ENCODE data around the gene SRPK2. TPM values are rescaled to one million over a fixed set of nuclear protein-coding genes. Genes with fewer than 3 reads are reported as not detected.
"Not testable (repeated sequence)": the region's sequence is repeated elsewhere in the genome, so short reads cannot be mapped to it uniquely, and the experiment has no call there.

SRPK2 gene
- polyA plus RNA-seq (2013), result 35.8 TPM

DNA sequence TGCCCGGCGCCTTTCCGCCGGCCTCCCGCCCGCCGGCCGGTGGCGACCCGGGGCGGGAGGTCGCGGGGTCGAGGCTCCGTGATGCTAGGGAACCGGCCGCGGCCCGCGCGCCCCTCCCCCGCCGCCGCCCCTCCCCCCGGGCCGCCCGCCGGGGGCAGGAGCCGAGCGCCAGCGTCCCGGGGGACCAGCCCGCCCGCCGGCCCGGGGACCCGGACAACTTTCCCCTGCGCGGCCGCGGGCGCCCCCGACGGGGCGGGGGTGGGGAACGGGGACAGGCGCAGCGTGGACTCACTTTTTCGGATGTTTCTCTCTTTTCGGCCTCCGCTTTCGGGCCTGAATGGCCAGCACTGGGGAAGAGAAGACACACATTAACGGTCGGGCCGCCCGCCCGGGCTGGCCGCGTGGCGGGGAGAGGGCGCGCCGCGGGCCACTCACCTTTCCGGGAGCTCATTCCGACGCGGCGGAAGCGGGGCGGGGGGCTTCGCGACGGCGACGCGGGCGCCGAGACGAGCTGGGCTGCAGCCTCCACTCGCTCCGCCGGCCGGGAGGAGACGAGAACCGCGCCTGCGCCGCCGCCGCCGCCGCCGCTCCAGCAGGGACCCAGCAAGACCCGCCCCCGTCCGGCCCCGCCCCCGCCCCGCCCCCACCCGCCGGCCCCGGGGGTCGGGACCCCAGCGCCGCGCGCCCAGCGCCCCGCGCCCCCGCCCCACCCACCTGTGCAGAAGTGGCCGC is at the start of gene SRPK2:
Gene SRPK2, minus strand, starts transcription at position 566 of the 732 bp plus-strand sequence.
- Histone ChIP-seq H3K27ac (ENCODE audit: insufficient read depth in 1 of 2, low read depth in 1 of 2, low read length in 2 of 2, poor library complexity in 1 of 2, severe bottlenecking in 2 of 2) (peak within 1 kb of the TSS in 1 of 2 experiments; percentile 49), H3K27me3 (replicated peaks in 2 of 5; ENCODE audit: control insufficient read depth in 4 of 5, insufficient read depth in 5 of 5, low read length in 4 of 5) (no peaks in the 10 kb centered on the region), H3K4me1 (ENCODE audit: control extremely low read depth in 1 of 4, control insufficient read depth in 4 of 4, insufficient read depth in 4 of 4, low read length in 3 of 4) (peaks cover 5 to 11% (median 9%) of the 10 kb centered on the region in 4 experiments), H3K36me3 (ENCODE audit: control insufficient read depth in 4 of 4, insufficient read depth in 4 of 4, low read length in 3 of 4) (peaks cover 0 to 6% (median 0%) of the 10 kb centered on the region in 4 experiments), H3K9me3 (ENCODE audit: control extremely low read depth in 1 of 5, control insufficient read depth in 4 of 5, insufficient read depth in 2 of 5, low read depth in 1 of 5, low read length in 4 of 5) (no peaks in the 10 kb centered on the region), H3K4me3 (ENCODE audit: control insufficient read depth in 1 of 7, extremely low read depth in 1 of 7, insufficient read depth in 4 of 7, low read depth in 2 of 7, low read length in 6 of 7) (peak within 1 kb of the TSS; percentile 75 to 88 (median 85))
- ChIA-PET POLR2A (no interaction called here), CTCF (interaction anchor here (1.1 to 1.9 kb wide), 2 partner anchors 10 to 11 kb away, joined by 3 to 5 read pairs; no protein-coding TSS in a partner anchor)
- 0% methylated on average over 65 of the region's 113 CpGs for WGBS (ENCODE audit: insufficient coverage)
- peak; percentile 54 to 79 (median 57) for DNase-seq

DNA sequence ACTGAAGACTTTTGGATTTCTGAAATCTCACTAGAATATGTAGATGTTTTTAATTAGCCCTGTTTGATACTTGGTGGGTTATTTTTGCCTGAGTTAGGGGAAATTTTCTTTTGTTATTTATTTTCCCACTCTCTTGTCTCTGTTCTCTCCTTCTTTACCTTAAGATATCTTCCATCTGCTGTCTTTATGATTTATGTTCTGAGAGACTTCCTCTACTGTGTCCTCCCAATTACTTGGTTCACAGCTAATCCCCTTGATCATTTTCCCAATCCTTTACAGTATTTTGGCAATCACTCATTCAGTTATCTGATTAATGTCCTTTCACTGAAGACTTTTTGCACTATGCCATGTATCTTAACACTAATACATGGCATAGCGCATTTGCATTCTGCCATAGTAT is 49.5 kb upstream of the SRPK2 start:
- no peak overlapping the region for H3K27ac ChIP-seq (ENCODE audit: insufficient read depth in 1 of 2, low read depth in 1 of 2, low read length in 2 of 2, poor library complexity in 1 of 2, severe bottlenecking in 2 of 2)
- CTCF ChIA-PET, result no interaction called here
- POLR2A ChIA-PET, result no interaction called here
- H3K27me3 ChIP-seq (replicated peaks in 2 of 5; ENCODE audit: control insufficient read depth in 4 of 5, insufficient read depth in 5 of 5, low read length in 4 of 5), result no peaks in the 10 kb centered on the region
- no peaks in the 10 kb centered on the region for H3K4me1 ChIP-seq (ENCODE audit: control extremely low read depth in 1 of 4, control insufficient read depth in 4 of 4, insufficient read depth in 4 of 4, low read length in 3 of 4)
- H3K4me3 ChIP-seq (ENCODE audit: control insufficient read depth in 1 of 7, extremely low read depth in 1 of 7, insufficient read depth in 4 of 7, low read depth in 2 of 7, low read length in 6 of 7), result no peak overlapping the region
- 100% methylated on average over 1 of the region's 1 CpG for WGBS (ENCODE audit: insufficient coverage)
- no peak for DNase-seq
- H3K9me3 ChIP-seq (ENCODE audit: control extremely low read depth in 1 of 5, control insufficient read depth in 4 of 5, insufficient read depth in 2 of 5, low read depth in 1 of 5, low read length in 4 of 5), result peaks cover 0 to 1% (median 0%) of the 10 kb centered on the region in 5 experiments
- H3K36me3 ChIP-seq (ENCODE audit: control insufficient read depth in 4 of 4, insufficient read depth in 4 of 4, low read length in 3 of 4), result no peaks in the 10 kb centered on the region

DNA sequence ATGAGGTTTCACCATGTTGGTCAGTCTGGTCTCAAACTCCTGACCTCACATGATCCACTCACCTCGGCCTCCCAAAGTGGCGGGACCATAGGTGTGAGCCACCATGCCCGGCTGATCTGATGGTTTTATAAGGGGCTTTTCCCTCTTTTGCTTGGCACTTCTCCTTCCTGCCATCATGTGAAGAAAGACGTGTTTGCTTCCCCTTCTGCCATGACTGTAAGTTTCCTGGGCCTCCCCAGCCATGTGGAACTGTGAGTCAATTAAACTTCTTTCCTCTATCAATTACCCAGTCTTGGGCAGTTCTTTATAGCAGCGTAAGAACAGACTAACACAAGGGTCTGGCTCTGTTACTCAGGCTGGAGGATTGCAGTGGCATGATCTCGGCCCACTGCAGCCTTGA is 48.6 kb upstream of the SRPK2 start:
- WGBS (ENCODE audit: insufficient coverage), result 100% methylated on average over 2 of the region's 6 CpGs
- CTCF ChIA-PET, result not testable (repeated sequence)

DNA sequence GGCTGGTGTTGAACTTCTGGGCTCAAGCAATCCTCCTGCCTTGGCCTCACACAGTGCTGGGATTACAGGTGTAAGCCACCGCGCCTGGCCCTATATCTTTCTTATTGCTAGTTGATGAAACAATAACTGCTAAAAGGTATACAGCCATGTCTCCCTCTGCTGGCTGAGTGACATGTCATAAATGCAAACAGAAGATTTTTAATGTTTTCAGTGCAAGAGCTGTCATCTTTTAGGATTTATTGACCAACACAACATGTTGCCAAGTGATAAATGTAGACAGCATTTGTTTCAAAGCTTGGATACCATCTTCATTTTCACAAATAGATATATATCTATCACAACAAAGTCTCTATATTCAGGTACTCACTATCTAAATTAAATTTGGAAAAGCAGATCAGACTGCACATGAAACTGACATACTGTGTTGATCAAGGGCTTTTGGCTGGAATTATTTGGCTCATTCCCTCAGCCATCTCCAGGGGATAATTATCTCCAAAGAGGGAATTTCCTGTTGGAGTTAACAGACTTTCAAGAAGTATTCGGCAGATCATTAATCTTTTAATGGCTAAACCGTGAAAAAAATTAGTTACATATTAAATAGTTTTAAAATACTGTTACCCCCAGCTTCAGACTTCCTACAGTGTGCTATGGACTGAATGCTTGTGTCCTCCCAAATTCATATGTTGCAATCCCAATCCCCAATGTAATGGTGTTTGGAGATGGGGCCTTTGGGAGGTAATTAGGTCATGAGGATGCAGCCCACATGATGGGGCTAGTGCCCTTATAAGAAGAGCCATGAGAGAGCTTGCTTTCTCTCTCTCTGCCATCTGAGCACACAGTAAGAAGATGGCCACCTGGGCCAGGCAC is 41.3 kb upstream of the SRPK2 start:
- Histone ChIP-seq H3K27ac (ENCODE audit: insufficient read depth in 1 of 2, low read depth in 1 of 2, low read length in 2 of 2, poor library complexity in 1 of 2, severe bottlenecking in 2 of 2) (no peak overlapping the region), H3K4me1 (ENCODE audit: control extremely low read depth in 1 of 4, control insufficient read depth in 4 of 4, insufficient read depth in 4 of 4, low read length in 3 of 4) (no peaks in the 10 kb centered on the region), H3K27me3 (replicated peaks in 2 of 5; ENCODE audit: control insufficient read depth in 4 of 5, insufficient read depth in 5 of 5, low read length in 4 of 5) (no peaks in the 10 kb centered on the region), H3K36me3 (ENCODE audit: control insufficient read depth in 4 of 4, insufficient read depth in 4 of 4, low read length in 3 of 4) (no peaks in the 10 kb centered on the region), H3K4me3 (ENCODE audit: control insufficient read depth in 1 of 7, extremely low read depth in 1 of 7, insufficient read depth in 4 of 7, low read depth in 2 of 7, low read length in 6 of 7) (no peak overlapping the region), H3K9me3 (ENCODE audit: control extremely low read depth in 1 of 5, control insufficient read depth in 4 of 5, insufficient read depth in 2 of 5, low read depth in 1 of 5, low read length in 4 of 5) (no peaks in the 10 kb centered on the region)
- CTCF ChIA-PET, result interaction anchor here (0.8 to 2.7 kb wide), 5 partner anchors 10 to 504 kb away, joined by 3 to 10 read pairs (median 3); no protein-coding TSS in a partner anchor
- peak; percentile 51 to 64 (median 58) for DNase-seq
- POLR2A ChIA-PET, result interaction anchor here (0.7 kb wide), 1 partner anchor 193 kb away, joined by 6 read pairs; no protein-coding TSS in a partner anchor
- WGBS (ENCODE audit: insufficient coverage), result no CpG with 5 or more reads among the region's 4 CpGs

More for the DNA sequence above, 48.6 kb upstream of the SRPK2 start:
- H3K27ac ChIP-seq (ENCODE audit: insufficient read depth in 1 of 2, low read depth in 1 of 2, low read length in 2 of 2, poor library complexity in 1 of 2, severe bottlenecking in 2 of 2); H3K4me1 ChIP-seq (ENCODE audit: control extremely low read depth in 1 of 4, control insufficient read depth in 4 of 4, insufficient read depth in 4 of 4, low read length in 3 of 4); H3K4me3 ChIP-seq (ENCODE audit: control insufficient read depth in 1 of 7, extremely low read depth in 1 of 7, insufficient read depth in 4 of 7, low read depth in 2 of 7, low read length in 6 of 7); H3K9me3 ChIP-seq (ENCODE audit: control extremely low read depth in 1 of 5, control insufficient read depth in 4 of 5, insufficient read depth in 2 of 5, low read depth in 1 of 5, low read length in 4 of 5); DNase-seq; H3K36me3 ChIP-seq (ENCODE audit: control insufficient read depth in 4 of 4, insufficient read depth in 4 of 4, low read length in 3 of 4); POLR2A ChIA-PET; H3K27me3 ChIP-seq (replicated peaks in 2 of 5; ENCODE audit: control insufficient read depth in 4 of 5, insufficient read depth in 5 of 5, low read length in 4 of 5): not testable (repeated sequence)

DNA sequence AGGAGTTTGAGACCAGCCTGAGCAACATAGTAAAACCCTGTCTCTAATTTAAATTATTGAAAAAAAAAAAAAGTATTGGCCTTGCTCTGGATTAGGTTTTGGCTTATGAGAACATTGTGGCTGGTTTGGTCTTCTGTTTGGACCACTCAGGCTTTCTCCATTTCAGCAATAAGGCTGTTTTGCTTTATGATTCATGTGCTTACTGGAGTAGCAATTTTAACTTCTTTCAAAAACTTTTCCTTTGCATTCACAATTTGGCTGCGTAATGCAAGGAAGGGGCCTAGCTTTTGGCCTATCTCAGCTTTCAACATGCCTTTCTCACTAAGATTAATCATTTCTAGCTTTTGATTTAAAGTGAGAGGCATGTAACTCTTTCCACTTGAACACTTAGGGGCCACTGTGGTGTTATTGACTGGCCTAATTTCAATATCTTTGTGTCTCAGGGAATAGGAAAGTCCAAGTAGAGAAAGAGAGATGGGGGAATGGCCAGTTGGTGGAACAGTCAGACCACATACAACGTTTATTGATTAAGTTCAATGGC is 38.0 kb upstream of the SRPK2 start:
- no peak for DNase-seq
- H3K27me3 ChIP-seq (replicated peaks in 2 of 5; ENCODE audit: control insufficient read depth in 4 of 5, insufficient read depth in 5 of 5, low read length in 4 of 5), result no peaks in the 10 kb centered on the region
- no CpG with 5 or more reads among the region's 2 CpGs for WGBS (ENCODE audit: insufficient coverage)
- H3K27ac ChIP-seq (ENCODE audit: insufficient read depth in 1 of 2, low read depth in 1 of 2, low read length in 2 of 2, poor library complexity in 1 of 2, severe bottlenecking in 2 of 2), result no peak overlapping the region
- no peaks in the 10 kb centered on the region for H3K4me1 ChIP-seq (ENCODE audit: control extremely low read depth in 1 of 4, control insufficient read depth in 4 of 4, insufficient read depth in 4 of 4, low read length in 3 of 4)
- no peaks in the 10 kb centered on the region for H3K9me3 ChIP-seq (ENCODE audit: control extremely low read depth in 1 of 5, control insufficient read depth in 4 of 5, insufficient read depth in 2 of 5, low read depth in 1 of 5, low read length in 4 of 5)
- H3K36me3 ChIP-seq (ENCODE audit: control insufficient read depth in 4 of 4, insufficient read depth in 4 of 4, low read length in 3 of 4), result no peaks in the 10 kb centered on the region
- H3K4me3 ChIP-seq (ENCODE audit: control insufficient read depth in 1 of 7, extremely low read depth in 1 of 7, insufficient read depth in 4 of 7, low read depth in 2 of 7, low read length in 6 of 7), result no peak overlapping the region
- CTCF ChIA-PET, result no interaction called here
- POLR2A ChIA-PET, result no interaction called here

DNA sequence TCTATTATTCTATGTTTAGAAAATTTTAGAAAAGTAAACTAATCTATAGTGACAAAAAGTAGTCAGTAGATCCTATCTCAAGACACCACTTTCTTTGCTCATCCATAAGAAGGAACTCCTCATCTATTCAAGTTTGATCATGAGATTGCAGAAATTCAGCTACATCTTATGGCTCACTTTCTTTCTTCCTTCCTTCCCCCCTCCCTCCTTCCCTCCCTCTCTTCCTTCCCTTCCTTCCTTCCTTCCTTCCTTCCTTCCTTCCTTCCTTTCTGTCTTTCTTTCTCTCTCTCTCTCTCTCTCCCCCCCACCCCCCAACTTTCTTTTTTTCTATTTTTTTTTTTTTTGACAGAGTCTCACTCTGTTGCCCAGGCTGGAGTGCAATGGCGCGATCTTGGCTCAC is 35.3 kb upstream of the SRPK2 start:
- Histone ChIP-seq H3K36me3 (ENCODE audit: control insufficient read depth in 4 of 4, insufficient read depth in 4 of 4, low read length in 3 of 4) (no peaks in the 10 kb centered on the region), H3K27ac (ENCODE audit: insufficient read depth in 1 of 2, low read depth in 1 of 2, low read length in 2 of 2, poor library complexity in 1 of 2, severe bottlenecking in 2 of 2) (no peak overlapping the region), H3K9me3 (ENCODE audit: control extremely low read depth in 1 of 5, control insufficient read depth in 4 of 5, insufficient read depth in 2 of 5, low read depth in 1 of 5, low read length in 4 of 5) (no peaks in the 10 kb centered on the region), H3K4me1 (ENCODE audit: control extremely low read depth in 1 of 4, control insufficient read depth in 4 of 4, insufficient read depth in 4 of 4, low read length in 3 of 4) (no peaks in the 10 kb centered on the region), H3K4me3 (ENCODE audit: control insufficient read depth in 1 of 7, extremely low read depth in 1 of 7, insufficient read depth in 4 of 7, low read depth in 2 of 7, low read length in 6 of 7) (no peak overlapping the region), H3K27me3 (replicated peaks in 2 of 5; ENCODE audit: control insufficient read depth in 4 of 5, insufficient read depth in 5 of 5, low read length in 4 of 5) (no peaks in the 10 kb centered on the region)
- ChIA-PET POLR2A (no interaction called here), CTCF (no interaction called here)
- DNase-seq, result no peak
- no CpG with 5 or more reads among the region's 2 CpGs for WGBS (ENCODE audit: insufficient coverage)
